ENCODE results near the gene MBD3L2B.

The MBD3L2B gene

DNA sequence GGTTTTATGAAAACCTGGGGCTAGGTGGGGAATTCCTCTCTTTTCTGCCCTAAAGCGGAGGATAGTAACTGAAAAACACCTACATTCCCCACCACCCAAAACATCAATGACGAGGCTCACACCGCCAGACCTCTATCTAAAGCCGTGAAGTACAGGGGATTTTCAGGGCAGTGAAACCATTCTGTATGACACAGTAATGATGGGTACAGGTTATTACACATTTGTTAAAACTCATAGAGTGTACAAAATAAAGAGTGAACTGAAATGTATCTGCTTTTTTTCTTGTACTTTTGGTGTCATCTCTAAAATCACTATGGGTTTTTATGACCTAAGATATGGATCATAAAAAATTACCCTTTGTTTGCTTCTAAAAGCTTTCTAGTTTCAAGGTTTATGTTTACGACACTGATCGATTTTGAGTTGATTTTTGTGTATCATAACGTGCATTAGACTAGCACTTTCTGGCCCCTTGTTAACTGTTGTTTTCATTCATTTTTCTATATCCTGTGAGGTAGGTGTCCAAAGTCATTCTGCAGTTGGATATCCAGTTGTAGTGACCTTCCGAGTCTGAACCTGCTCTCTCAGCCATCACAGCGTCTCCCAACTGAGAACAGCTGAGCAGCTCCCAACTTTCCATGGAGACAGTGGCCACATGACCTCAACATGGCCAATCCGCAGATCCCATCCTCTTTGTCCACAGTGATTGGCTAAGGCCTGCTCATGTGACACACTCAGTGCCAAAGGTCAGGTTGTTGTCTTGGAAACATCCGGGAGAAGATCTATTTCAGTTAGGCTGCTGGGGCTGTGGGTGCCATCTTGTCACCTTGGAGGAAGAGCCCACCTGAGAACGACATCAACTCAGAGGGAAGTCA lies 10.3 kb downstream of the MBD3L2B start:
- no peak for DNase-seq (ENCODE audit: low read depth in 2 of 2)

GRCh38 chr19:7007859-7008258 lies 13.4 kb downstream of the MBD3L2B start:
- no peak for DNase-seq (ENCODE audit: low read depth in 2 of 2)

DNA sequence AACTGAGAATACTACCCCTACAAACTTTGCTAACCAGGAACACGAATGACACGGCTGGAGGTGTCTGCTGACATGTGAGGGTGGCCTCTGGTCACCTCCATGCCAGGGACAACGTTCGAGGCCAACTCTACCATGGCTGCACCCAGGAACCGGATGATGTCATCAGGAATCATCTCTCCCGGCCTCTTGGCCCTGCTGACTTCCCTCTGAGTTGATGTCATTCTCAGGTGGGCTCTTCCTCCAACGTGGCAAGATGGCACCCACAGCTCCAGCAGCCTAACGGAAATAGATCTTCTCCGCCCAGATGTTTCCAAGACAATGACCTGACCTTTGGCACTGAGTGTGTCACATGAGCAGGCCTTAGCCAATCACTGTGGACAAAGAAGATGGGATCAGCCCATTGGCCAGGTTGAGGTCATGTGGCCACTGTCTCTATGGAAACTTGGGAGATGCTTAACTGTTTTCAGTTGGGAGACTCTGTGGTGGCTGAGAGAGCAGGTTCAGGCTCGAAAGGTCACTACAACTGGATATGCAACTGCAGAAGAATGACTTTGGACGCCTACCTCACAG lies 15.0 kb downstream of the MBD3L2B start:
- DNase-seq (ENCODE audit: low read depth in 2 of 2), result no peak

DNA sequence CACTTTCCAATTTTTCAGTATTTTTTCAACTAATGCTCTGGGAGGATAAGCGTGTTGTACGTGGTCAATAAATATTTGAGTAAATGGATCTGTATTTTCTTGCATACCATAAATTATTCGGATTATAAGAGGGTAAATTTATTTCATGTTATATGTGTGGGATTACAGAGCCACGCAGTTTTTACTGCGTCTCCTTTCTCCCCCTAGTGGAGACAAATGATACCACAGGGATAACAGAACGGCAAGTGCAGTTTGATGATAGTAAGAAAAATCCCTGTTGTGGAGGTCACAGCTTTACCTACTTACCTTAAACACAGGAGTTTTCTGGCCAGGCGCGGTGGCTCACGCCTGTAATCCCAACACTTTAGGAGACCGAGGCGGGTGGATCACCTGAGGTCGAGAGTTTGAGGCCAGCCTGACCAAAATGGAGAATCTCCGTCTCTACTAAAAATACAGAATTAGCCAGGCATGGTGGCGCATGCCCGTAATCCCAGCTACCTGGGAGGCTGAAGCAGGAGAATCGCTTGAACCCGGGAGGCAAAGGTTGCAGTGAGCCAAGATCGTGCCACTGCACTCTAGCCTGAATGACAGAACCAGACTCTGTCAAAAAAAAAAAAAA lies 16.8 kb downstream of the MBD3L2B start:
- no peak for DNase-seq (ENCODE audit: low read depth in 2 of 2)

GRCh38 chr19:7000816-7001215 lies 20.4 kb downstream of the MBD3L2B start:
- no peak for DNase-seq (ENCODE audit: low read depth in 2 of 2)

GRCh38 chr19:7000333-7000732 lies 20.9 kb downstream of the MBD3L2B start:
- DNase-seq (ENCODE audit: low read depth in 2 of 2), result no peak

- no peak for DNase-seq (ENCODE audit: low read depth in 2 of 2)
Observed at GRCh38 chr19:6999933-7000332, 21.3 kb downstream of the MBD3L2B start.

DNA sequence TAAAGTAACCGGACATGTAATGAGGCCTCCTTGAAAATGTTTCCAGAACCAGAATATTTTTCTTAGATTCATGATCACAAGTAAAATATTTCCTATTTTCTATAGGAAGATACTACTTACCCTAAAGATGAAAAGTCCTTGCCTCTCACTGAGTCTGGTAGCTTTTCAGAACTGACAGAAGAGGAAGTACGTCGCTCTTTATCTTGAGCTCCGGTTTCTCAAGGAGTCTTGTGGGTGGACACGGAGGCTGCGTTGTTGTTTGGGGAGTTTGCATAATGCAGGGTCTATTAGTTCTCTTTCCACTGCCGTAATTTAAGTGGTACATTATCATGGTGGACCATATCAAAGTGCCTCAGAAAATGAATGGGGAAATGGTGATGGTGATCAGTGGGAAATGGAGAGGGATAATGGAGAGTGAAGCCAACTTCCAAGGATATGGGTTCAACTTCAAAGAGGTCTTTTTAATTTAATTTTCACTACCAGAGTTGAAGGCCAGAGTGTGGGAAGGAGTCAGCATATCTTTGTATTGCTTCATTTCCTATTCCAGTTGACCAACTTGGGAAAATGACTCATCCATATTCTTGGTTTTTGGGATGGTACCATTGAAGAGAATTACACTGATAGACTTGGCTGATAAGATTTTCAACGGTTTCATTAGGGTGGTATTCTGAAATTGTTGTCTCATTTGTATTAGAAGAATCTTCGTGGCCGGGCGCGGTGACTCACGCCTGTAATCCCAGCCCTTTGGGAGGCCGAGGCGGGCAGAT lies 23.4 kb downstream of the MBD3L2B start:
- DNase-seq (ENCODE audit: low read depth in 2 of 2), result no peak

GRCh38 chr19:6996810-6997209 lies 24.4 kb downstream of the MBD3L2B start:
- no peak for DNase-seq (ENCODE audit: low read depth in 2 of 2)

GRCh38 chr19:6995054-6995453 lies 26.2 kb downstream of the MBD3L2B start:
- DNase-seq (ENCODE audit: low read depth in 2 of 2), result no peak

GRCh38 chr19:6988257-6988656 lies 33.0 kb downstream of the MBD3L2B start:
- DNase-seq (ENCODE audit: low read depth in 2 of 2), result no peak

GRCh38 chr19:6987850-6988249 lies 33.4 kb downstream of the MBD3L2B start:
- no peak for DNase-seq (ENCODE audit: low read depth in 2 of 2)

DNA sequence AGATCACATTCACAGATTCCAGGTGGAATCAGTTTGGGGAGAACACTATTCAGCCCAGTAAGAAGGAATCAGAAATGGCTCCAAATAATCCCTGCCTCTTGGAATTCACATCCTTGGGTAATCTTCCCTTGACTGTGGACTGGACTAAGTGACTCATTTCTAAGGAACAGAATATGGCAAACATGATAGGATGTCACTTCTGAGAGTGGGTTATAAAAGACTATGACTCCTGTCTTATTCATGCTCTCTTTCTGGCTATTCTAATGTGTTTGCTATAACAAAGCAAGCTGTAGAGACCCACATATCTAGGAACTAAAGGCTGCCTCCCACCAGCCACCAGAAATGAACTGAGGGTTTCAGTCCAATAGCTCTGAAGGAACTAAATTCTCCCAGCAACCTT lies 37.8 kb downstream of the MBD3L2B start:
- DNase-seq (ENCODE audit: low read depth in 2 of 2), result no peak

- DNase-seq (ENCODE audit: low read depth in 2 of 2), result no peak
Observed at GRCh38 chr19:6979399-6979798, 41.8 kb downstream of the MBD3L2B start.

GRCh38 chr19:6976197-6976596 lies 45.0 kb downstream of the MBD3L2B start:
- no peak for DNase-seq (ENCODE audit: low read depth in 2 of 2)

DNA sequence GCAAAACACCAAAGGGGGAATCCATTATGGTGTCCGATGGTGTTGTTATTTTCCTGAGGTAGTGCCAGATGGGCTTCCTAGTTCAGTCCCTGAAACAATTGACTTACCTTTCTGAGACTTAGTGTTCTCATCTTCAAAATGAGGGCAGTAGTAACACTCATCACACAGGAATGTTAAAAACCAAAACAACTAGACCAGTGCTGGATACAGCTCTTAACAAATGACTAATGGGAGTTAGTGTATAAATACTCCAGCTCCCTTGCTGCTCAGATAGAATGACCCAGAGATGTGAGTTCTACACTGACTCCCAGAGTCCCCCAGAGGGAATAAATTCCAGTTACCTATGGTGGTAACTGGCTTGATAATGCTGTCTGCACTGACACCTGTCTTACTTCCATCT lies 49.9 kb downstream of the MBD3L2B start:
- DNase-seq (ENCODE audit: low read depth in 2 of 2), result no peak

DNA sequence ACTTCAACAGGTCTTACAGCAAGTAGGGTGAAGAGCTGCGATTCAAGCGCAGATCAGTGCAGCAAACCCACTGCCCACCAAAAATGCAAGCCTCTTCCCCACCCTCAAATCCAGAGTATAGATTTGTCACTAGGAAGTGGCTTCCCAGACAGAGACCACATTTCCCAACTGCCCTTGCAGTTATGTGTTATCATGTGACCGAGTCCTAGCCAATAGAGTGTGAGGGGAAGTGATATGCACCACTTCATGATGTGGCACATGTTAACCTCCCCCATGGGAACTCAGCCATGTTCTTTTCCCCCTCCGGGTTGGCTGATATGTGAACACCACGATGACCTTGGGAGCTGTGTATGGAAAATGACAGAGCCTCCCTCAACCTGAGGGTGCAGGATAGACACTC lies 50.8 kb downstream of the MBD3L2B start:
- DNase-seq (ENCODE audit: low read depth in 2 of 2), result no peak

GRCh38 chr19:6970021-6970420 lies 51.2 kb downstream of the MBD3L2B start:
- no peak for DNase-seq (ENCODE audit: low read depth in 2 of 2)

- DNase-seq (ENCODE audit: low read depth in 2 of 2), result no peak
Observed at GRCh38 chr19:6969490-6969889, 51.7 kb downstream of the MBD3L2B start.

Data from activated CD8-positive, alpha-beta memory T cell treated with anti-CD3 and anti-CD28 coated beads for 4 hours (primary cell).